Keratinocyte (primary cell): Measurements from ENCODE around the gene PUM1.

Experiments
- CTCF ChIP-seq, 3 experiments: IDR thresholded peaks in 1 of 3; conservative IDR thresholded peaks in 1 of 3; optimal IDR thresholded peaks in 1 of 3; 2 replicates in 2 of 3; 3 replicates in 1 of 3; pipeline versions ENCODE3 to v1.5.1; 2011; ENCODE audit warnings: low read length in 3 of 3, mild to moderate bottlenecking in 3 of 3, moderate library complexity in 2 of 3, control low read depth in 1 of 3, inconsistent platforms in 1 of 3; ENCODE audit not compliant: insufficient read depth in 2 of 3; ENCODE audit errors: extremely low read depth in 1 of 3
- EZH2 ChIP-seq: IDR thresholded peaks from one replicate; pipeline ENCODE4 v1.6.1; 2012; ENCODE audit warnings: inconsistent platforms, mild to moderate bottlenecking, low read length, moderate library complexity

DNA sequence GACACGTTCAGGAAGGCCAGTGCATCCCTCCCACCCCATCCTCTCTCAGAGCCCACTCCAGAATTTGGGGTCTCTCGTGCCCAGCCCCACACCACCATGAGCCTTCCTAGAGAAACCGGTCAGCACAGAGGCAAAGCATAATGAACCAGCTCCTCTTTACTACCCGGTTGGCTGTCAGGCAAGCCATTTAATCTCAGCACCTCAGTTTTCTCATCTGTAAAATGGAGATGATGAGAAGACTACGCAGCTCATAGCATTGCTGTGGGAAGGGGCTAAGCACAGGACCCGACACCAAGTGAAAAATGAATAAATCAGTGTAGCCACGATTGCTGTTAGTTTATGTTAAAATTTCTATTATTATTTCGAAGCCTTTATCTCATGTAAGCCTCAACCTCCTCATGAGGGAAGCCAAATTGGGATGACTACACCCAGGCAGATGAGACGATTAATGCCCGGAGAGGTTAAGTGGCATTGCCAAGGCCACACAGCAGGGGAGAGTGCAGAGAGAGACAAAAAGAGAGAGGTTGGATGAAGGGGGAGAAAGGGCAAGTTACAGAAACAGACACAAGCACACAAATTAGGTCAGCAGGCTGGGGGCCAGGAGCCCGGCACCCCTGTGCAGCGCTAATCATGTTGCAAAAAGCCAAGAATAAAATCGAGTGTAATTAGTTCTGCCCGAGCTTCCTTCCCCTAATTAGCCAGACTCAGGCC lies 182.7 kb downstream of the PUM1 start:
- TF ChIP-seq CTCF (optimal IDR thresholded peaks at IDR 0.05 in 1 of 3, IDR thresholded peaks at IDR 0.05 in 1 of 3, conservative IDR thresholded peaks at IDR 0.05 in 1 of 3; ENCODE audit: extremely low read depth in 1 of 3, insufficient read depth in 2 of 3, low read length in 3 of 3) (no peak), EZH2 (no peak)
